Activated naive CD8-positive, alpha-beta T cell treated with anti-CD3 and anti-CD28 coated beads for 36 hours (primary cell): ENCODE measurements around the gene FEZ2. TPM values are rescaled to one million over a fixed set of nuclear protein-coding genes. Genes with fewer than 3 reads are reported as not detected.

ENCODE experiments used
- DNase-seq: peaks from one replicate; pipeline ENCODE4 v3.0.0; 2021
- H3K27ac Mint-ChIP-seq: one replicate; pipeline ENCODE4 v1.8.0; 2022; ENCODE audit warnings: mild to moderate bottlenecking, moderate library complexity, mixed read lengths
- H3K27me3 Mint-ChIP-seq: one replicate; pipeline ENCODE4 v1.8.0; 2022; ENCODE audit warnings: mild to moderate bottlenecking, mixed read lengths
- H3K36me3 Mint-ChIP-seq: one replicate; pipeline ENCODE4 v1.8.0; 2021; ENCODE audit warnings: mild to moderate bottlenecking, mixed read lengths
- H3K4me1 Mint-ChIP-seq: one replicate; pipeline ENCODE4 v1.8.0; 2021; ENCODE audit warnings: mixed read lengths
- H3K4me3 Mint-ChIP-seq: one replicate; pipeline ENCODE4 v1.8.0; 2022; ENCODE audit warnings: mild to moderate bottlenecking, moderate library complexity, mixed read lengths
- H3K9me3 Mint-ChIP-seq: one replicate; pipeline ENCODE4 v1.8.0; 2022; ENCODE audit warnings: mixed read lengths
- total RNA-seq, 2 experiments: library from RNA; stranded (reverse); gene quantifications; one replicate each; pipeline ENCODE4 v1.2.3, GENCODE V29; 2021

The FEZ2 gene, protein sequence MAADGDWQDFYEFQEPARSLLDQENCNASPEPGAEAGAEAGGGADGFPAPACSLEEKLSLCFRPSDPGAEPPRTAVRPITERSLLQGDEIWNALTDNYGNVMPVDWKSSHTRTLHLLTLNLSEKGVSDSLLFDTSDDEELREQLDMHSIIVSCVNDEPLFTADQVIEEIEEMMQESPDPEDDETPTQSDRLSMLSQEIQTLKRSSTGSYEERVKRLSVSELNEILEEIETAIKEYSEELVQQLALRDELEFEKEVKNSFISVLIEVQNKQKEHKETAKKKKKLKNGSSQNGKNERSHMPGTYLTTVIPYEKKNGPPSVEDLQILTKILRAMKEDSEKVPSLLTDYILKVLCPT
- 1 to 10 TPM; 7.8 to 9.8 TPM for total RNA-seq

DNA sequence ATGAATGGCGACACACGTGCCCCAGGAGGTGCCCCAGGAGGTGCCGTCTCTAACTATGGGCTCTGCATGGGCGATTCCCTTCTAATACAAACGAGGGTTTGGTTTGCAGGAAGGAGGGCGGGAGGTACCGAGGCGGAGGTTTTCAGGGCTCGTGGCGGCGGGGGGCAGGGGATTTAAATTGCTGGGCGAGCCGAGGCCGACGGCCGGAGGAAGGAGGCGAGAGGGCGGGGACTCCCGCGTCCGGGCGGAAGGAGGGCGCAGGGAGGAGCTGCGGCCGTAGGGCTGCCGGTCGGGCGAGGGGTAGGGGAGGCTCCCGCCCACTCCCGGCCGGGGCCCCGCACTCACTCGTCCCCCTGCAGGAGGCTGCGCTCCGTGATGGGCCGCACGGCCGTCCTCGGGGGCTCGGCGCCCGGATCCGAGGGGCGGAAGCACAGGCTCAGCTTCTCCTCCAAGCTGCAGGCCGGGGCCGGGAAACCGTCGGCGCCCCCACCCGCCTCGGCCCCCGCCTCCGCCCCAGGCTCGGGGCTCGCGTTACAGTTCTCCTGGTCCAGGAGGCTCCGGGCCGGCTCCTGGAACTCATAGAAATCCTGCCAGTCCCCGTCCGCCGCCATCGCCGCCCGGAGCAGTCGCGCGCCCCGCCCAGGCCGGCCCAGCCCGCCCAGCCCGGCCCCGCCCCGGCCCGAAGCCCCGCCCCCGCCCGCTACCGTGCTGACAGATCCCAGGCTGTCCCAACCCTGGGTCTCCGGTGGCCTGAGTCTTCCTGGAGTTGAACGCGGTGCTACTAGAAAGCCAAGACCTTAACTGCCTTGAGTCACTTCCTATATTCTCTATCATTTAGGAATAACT, at the start of gene FEZ2:
Gene FEZ2 (minus strand): TSS at position 637 of the 846 bp plus-strand sequence. CDS start 26 bp downstream, at position 611.
- Mint-ChIP-seq H3K9me3 (no peaks in the 10 kb centered on the region), H3K27me3 (no peaks in the 10 kb centered on the region), H3K4me3 (peak within 1 kb of the TSS; percentile 87), H3K36me3 (peaks cover 14% of the 10 kb centered on the region), H3K4me1 (peaks cover 28% of the 10 kb centered on the region), H3K27ac (peak within 1 kb of the TSS; percentile 88)
- DNase-seq, result peak; percentile 85

DNA sequence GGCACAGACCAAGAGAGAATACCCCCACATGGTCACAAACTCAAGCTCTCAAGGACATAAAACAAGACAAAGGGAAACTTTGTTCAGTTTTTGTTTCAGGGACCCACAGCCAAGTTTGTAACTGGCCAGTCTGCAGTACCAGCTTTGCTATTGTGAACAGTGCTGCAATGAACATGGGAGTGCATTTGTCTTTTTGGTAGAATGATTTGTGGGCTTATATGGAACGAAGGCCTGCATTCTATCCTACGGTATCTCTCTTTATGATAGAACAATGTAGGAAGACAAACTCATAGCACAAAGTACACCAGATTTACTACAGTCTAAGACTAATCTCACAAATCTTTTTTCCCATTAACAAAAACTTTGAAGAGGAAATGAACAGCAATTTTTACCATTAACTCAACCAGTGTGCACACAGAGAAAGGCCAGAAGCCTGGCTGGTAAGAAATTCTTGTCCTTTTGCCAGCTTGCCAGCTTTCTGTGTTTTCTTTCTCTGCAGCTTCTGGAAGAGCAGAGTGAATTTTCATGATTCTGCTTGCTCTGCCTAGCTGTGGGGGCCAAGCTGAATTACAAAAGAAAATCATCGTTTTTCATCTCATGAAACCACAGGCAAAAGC, 37.1 kb upstream of the FEZ2 start:
- Mint-ChIP-seq H3K4me1 (no peaks in the 10 kb centered on the region), H3K36me3 (no peaks in the 10 kb centered on the region), H3K9me3 (no peaks in the 10 kb centered on the region), H3K27ac (no peak overlapping the region), H3K27me3 (peaks cover 3% of the 10 kb centered on the region), H3K4me3 (no peak overlapping the region)
- no peak for DNase-seq

- no peaks in the 10 kb centered on the region for H3K9me3 Mint-ChIP-seq
- H3K27me3 Mint-ChIP-seq, result peaks cover 3% of the 10 kb centered on the region
- no peaks in the 10 kb centered on the region for H3K4me1 Mint-ChIP-seq
- H3K27ac Mint-ChIP-seq, result no peak overlapping the region
- no peak for DNase-seq
- no peak overlapping the region for H3K4me3 Mint-ChIP-seq
- H3K36me3 Mint-ChIP-seq, result no peaks in the 10 kb centered on the region
Observed at GRCh38 chr2:36633470-36634092, 35.6 kb upstream of the FEZ2 start.

- H3K36me3 Mint-ChIP-seq, result no peaks in the 10 kb centered on the region
- no peaks in the 10 kb centered on the region for H3K4me1 Mint-ChIP-seq
- no peak overlapping the region for H3K4me3 Mint-ChIP-seq
- H3K27me3 Mint-ChIP-seq, result no peaks in the 10 kb centered on the region
- peaks cover 2% of the 10 kb centered on the region for H3K9me3 Mint-ChIP-seq
- H3K27ac Mint-ChIP-seq, result no peak overlapping the region
- no peak for DNase-seq
Observed at GRCh38 chr2:36626756-36627155, 28.8 kb upstream of the FEZ2 start.

- Mint-ChIP-seq H3K27ac (no peak overlapping the region), H3K27me3 (no peaks in the 10 kb centered on the region), H3K36me3 (no peaks in the 10 kb centered on the region), H3K4me1 (no peaks in the 10 kb centered on the region), H3K9me3 (peaks cover 2% of the 10 kb centered on the region), H3K4me3 (no peak overlapping the region)
- no peak for DNase-seq
Observed at GRCh38 chr2:36626071-36626470, 28.1 kb upstream of the FEZ2 start.

DNA sequence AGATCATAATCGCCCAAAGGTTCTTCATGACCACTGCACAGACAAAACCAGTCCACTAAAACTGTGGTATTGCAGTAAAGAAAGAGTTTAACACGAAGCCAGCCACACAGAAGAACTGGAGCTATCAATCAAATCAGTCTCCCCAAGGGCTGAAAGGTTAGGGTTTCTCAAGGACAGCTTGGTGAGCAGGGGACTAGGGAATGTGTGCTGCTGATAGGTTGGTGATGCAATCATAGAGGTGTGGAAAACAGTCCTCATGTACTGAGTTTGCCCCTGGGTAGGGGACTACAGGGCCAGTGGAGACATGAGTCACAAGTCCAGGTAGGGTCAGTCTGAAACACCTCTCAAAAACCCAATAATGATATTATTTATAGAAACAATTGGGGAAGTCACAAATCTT, 27.3 kb upstream of the FEZ2 start:
- no peak for DNase-seq
- H3K36me3 Mint-ChIP-seq, result no peaks in the 10 kb centered on the region

GRCh38 chr2:36620321-36620720, 22.4 kb upstream of the FEZ2 start:
- H3K27ac Mint-ChIP-seq, result no peak overlapping the region
- H3K27me3 Mint-ChIP-seq, result no peaks in the 10 kb centered on the region
- no peak overlapping the region for H3K4me3 Mint-ChIP-seq
- DNase-seq, result no peak
- no peaks in the 10 kb centered on the region for H3K36me3 Mint-ChIP-seq
- no peaks in the 10 kb centered on the region for H3K4me1 Mint-ChIP-seq
- H3K9me3 Mint-ChIP-seq, result peaks cover 1% of the 10 kb centered on the region

More for the DNA sequence above, 27.3 kb upstream of the FEZ2 start:
- H3K27me3 Mint-ChIP-seq, result no peaks in the 10 kb centered on the region
- H3K4me1 Mint-ChIP-seq, result no peaks in the 10 kb centered on the region
- peaks cover 2% of the 10 kb centered on the region for H3K9me3 Mint-ChIP-seq
- no peak overlapping the region for H3K4me3 Mint-ChIP-seq
- H3K27ac Mint-ChIP-seq, result no peak overlapping the region

- no peaks in the 10 kb centered on the region for H3K27me3 Mint-ChIP-seq
- H3K9me3 Mint-ChIP-seq, result no peaks in the 10 kb centered on the region
- no peak overlapping the region for H3K27ac Mint-ChIP-seq
- H3K36me3 Mint-ChIP-seq, result no peaks in the 10 kb centered on the region
- peak; percentile 14 for DNase-seq
- no peak overlapping the region for H3K4me3 Mint-ChIP-seq
- H3K4me1 Mint-ChIP-seq, result no peaks in the 10 kb centered on the region
Observed at GRCh38 chr2:36618381-36618780, 20.4 kb upstream of the FEZ2 start.

DNA sequence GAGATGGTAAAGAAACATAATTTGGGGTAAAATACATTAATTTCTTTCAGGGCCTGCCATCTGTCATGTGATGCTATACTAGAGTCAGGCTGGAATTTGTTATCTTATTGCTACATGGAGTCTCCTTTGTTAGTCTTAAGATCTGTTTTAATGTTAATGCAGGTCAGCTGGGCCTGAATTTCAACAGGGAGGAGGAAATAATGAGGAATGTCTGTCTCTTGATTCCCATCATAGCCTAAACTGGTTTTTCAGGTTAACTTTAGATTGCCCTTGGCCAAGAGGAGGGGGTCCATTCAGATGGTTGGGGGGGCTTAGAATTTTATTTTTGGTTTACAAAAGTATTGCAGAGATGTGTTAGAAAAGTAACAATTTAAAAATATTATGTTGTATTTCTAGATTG, 19.0 kb upstream of the FEZ2 start:
- H3K27ac Mint-ChIP-seq, result no peak overlapping the region
- no peak overlapping the region for H3K4me3 Mint-ChIP-seq
- no peaks in the 10 kb centered on the region for H3K9me3 Mint-ChIP-seq
- H3K27me3 Mint-ChIP-seq, result no peaks in the 10 kb centered on the region
- H3K4me1 Mint-ChIP-seq, result no peaks in the 10 kb centered on the region
- H3K36me3 Mint-ChIP-seq, result no peaks in the 10 kb centered on the region
- no peak for DNase-seq

GRCh38 chr2:36615222-36615621, 17.3 kb upstream of the FEZ2 start:
- H3K27ac Mint-ChIP-seq, result no peak overlapping the region
- H3K9me3 Mint-ChIP-seq, result no peaks in the 10 kb centered on the region
- no peak for DNase-seq

DNA sequence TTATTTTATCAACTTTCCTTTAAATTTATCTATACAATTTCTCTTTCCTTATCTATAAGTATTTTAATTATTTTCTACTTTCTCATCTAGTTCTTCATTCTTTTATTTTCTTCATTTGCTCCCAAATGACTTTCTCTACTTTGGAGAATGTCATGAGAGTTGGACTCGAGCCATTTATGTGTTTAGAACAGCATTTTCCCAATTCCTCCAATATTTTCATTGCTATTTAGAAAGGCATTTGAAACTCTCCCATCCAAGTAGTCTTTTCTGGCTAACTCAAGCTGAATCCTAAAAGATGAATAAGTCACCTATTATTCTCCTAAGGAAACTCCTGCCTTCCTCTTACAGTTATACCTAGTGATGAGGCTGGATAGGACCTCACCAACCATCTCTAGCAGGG, 15.8 kb upstream of the FEZ2 start:
- DNase-seq, result no peak
- H3K27me3 Mint-ChIP-seq, result no peaks in the 10 kb centered on the region
- no peaks in the 10 kb centered on the region for H3K4me1 Mint-ChIP-seq
- H3K9me3 Mint-ChIP-seq, result no peaks in the 10 kb centered on the region
- H3K36me3 Mint-ChIP-seq, result no peaks in the 10 kb centered on the region
- H3K4me3 Mint-ChIP-seq, result no peak overlapping the region
- no peak overlapping the region for H3K27ac Mint-ChIP-seq

More at GRCh38 chr2:36615222-36615621, 17.3 kb upstream of the FEZ2 start:
- Mint-ChIP-seq H3K36me3 (no peaks in the 10 kb centered on the region), H3K27me3 (no peaks in the 10 kb centered on the region), H3K4me3 (no peak overlapping the region), H3K4me1 (no peaks in the 10 kb centered on the region)

DNA sequence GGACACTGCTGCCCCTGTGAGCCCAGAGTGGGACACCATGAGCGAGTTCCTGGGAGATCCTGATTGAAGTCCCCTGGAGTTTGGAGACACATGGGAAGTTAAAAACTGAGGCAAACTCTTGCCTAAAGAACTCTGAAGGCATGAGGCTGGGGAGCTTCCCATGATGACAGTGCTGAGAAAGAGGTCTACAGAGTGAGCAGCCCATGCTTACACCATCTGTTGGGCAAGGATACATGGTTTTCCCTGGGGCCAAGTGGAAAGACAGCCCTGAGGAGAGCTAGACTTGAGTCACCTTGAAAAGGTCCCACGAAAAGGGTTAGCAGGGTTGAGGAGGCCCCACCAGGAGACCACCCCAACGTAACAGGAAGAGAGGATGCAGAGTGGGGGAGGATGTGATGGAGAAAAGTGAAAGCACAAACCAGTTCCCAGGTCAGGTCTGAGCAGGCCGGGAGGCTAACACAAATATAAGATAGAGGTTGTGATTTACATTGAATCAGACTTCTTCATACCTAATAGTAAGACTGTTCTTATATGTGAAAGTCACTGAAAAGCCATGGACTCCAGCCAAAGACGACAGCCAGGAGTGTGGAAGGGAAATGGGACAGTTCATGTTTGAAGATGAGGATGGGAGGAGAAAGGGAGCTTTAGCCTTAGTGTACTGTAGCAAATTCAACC, 13.5 kb upstream of the FEZ2 start:
- Mint-ChIP-seq H3K4me3 (no peak overlapping the region), H3K27ac (no peak overlapping the region), H3K9me3 (no peaks in the 10 kb centered on the region), H3K36me3 (no peaks in the 10 kb centered on the region), H3K4me1 (no peaks in the 10 kb centered on the region), H3K27me3 (no peaks in the 10 kb centered on the region)
- DNase-seq, result no peak

DNA sequence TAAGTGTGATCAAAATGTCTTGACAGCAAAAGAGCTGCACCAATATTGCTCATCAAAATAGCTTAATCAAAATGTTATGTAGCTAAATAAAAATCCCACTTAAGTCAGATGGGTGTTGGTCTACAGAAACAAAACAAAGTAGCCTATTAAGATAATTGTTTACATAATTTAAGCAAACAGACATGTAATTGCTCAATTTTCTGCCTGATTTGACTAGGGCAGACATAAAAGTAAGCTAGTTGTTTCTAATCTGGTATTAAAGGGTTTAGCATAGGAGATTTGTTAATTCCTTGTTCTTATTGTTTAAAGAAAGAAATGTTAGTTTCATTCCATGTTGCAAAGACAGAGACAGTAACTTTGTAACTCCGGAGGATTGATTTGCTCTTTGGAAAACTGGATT, 11.5 kb upstream of the FEZ2 start:
- no peaks in the 10 kb centered on the region for H3K27me3 Mint-ChIP-seq
- H3K36me3 Mint-ChIP-seq, result no peaks in the 10 kb centered on the region
- H3K4me1 Mint-ChIP-seq, result no peaks in the 10 kb centered on the region
- DNase-seq, result no peak
- no peaks in the 10 kb centered on the region for H3K9me3 Mint-ChIP-seq
- H3K4me3 Mint-ChIP-seq, result no peak overlapping the region
- H3K27ac Mint-ChIP-seq, result no peak overlapping the region

DNA sequence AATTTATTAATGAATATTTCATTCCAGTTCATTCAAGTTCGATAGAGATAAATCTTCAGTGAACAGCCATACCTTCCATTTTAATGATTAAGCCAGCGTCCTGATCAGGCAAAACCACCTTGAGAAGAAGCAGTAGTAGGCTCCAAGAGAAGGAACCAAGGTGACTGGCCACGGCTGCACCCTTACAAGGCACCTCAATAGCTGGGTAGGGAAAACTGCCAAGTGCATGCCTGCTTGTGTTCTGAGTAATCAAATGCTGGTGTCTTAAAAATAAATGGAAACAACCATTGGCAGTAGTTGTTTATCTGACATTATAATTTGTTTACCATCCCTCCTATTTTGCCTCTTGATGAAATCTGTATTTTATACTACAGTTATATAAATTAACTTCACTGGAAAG, 10.0 kb upstream of the FEZ2 start:
- Mint-ChIP-seq H3K4me1 (no peaks in the 10 kb centered on the region), H3K27ac (no peak overlapping the region), H3K4me3 (no peak overlapping the region), H3K36me3 (no peaks in the 10 kb centered on the region), H3K9me3 (no peaks in the 10 kb centered on the region), H3K27me3 (peaks cover 4% of the 10 kb centered on the region)
- DNase-seq, result no peak
